GM19468 (cell line): ENCODE measurements around the gene ATP5F1E.
"Not testable (repeated sequence)": the region's sequence is repeated elsewhere in the genome, so short reads cannot be mapped to it uniquely, and the experiment has no call there.

Experiments
- ATAC-seq: cut with Tn5 transposase; IDR thresholded peaks from one replicate; pipeline ENCODE4 v1.9.1; 2021; ENCODE audit warnings: mild to moderate bottlenecking, moderate library complexity, moderate number of reproducible peaks; ENCODE audit not compliant: unreplicated experiment; ENCODE audit errors: extremely low read depth

The ATP5F1E gene

GRCh38 chr20:59044295-59044694, 12.2 kb upstream of the ATP5F1E start:
- ATAC-seq, result no peak

- no peak for ATAC-seq
Observed at GRCh38 chr20:59043698-59044097, 11.6 kb upstream of the ATP5F1E start.

DNA sequence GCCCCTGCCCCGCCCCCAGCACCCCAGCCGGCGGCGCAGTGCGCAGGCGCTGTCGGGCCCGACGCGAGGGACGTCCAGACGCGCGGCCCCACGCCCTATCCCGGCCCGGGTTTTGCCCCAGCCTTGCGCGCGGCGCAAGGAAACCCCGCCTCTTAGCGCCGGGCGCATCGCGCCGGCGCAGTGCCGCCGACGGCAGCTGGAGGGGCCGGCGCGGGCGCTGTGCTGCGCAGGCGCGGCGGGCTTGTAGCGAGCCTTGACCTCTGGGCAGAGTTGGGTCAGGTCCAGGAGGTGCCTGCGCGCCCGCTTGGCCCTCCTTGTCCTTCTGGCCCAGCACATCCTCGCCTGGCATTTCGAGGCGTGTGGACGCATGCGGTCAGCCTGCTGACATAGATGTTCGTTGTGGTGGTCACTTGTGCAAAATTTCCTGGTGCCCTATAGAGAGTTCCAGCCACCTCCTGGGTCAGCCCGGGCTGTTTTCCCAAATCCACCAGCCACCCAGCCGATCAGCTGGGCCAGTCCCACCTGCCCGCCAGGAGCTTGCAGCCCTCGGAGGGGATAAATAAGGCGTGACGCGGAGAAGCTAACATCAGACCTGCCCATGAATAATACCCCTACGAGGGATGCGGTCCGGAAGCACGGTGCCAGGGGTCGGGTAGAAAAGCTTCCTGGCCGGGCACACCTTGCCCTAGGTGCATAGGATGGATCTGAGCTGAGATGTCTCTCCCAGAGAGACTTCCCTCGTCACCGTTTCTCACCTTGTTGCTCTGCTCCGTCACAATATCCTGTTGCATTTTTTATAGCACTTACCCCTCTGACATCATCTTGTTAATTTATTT, 10.9 kb upstream of the ATP5F1E start:
- peak; percentile 90 for ATAC-seq

GRCh38 chr20:59042151-59042795, 10.1 kb upstream of the ATP5F1E start, which contains the start of gene PRELID3B:
Gene PRELID3B, minus strand, starts transcription at chr20:59042786. Its CDS starts 56 bp downstream, at chr20:59042730.
- ATAC-seq, result no peak

DNA sequence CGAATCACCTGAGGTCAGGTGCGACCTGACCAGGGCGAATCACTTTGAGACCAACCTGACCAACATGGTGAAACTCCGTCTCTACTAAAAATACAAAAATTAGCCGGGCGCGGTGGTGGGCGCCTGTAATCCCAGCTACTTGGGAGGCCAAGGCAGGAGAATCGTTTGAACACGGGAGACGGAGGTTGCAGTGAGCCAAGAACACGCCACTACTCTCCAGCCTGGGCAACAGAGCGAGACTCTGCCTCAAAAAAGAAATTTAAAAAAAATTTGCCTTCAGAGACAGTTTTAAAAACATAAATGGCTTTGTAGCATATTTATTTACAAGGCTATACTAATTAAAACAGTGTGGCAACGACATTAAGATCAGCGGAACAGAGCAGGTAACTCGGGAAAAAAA, 9.4 kb upstream of the ATP5F1E start:
- ATAC-seq, result not testable (repeated sequence)

DNA sequence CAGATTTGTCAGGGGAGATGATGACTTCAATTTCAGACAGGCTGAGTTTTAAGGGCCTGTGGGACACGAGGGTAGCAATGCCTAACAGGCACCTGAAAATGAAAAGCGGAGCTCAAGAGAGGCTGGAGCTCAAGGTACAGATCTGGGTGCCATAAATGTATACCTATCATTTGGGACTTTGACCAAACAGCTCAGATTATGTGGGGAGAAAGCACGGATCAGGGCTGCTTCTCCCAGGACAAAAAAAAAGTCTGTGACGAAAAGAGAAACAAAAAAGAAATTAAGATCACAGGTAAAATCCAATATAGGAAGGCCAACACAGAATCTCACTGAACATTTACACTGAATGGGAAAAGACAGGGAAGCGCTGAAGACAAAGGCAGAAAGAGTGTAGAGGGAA, 8.5 kb upstream of the ATP5F1E start:
- no peak for ATAC-seq

GRCh38 chr20:59039233-59039632, 7.1 kb upstream of the ATP5F1E start:
- no peak for ATAC-seq

DNA sequence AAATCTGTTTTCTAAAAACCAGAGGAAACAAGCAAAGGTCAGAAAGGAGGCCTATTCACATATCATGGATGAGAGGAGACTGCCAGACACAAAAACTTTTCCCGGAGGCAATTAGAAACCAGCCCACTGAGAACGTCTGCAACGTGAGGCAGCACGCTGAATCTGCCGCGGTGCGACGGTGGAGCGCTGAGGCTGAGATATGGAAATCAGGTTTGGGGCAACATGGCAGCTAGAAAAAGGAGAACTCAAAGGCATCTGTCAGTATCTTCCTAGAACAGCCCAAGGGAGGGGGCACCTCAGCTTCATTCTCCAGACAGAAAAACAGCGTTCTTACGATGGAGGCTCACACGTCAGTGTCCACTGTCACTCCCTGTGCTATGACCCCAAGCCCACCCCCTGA, 5.3 kb upstream of the ATP5F1E start:
- ATAC-seq, result no peak

- ATAC-seq, result no peak
Observed at GRCh38 chr20:59035381-59035780, 3.2 kb upstream of the ATP5F1E start.

DNA sequence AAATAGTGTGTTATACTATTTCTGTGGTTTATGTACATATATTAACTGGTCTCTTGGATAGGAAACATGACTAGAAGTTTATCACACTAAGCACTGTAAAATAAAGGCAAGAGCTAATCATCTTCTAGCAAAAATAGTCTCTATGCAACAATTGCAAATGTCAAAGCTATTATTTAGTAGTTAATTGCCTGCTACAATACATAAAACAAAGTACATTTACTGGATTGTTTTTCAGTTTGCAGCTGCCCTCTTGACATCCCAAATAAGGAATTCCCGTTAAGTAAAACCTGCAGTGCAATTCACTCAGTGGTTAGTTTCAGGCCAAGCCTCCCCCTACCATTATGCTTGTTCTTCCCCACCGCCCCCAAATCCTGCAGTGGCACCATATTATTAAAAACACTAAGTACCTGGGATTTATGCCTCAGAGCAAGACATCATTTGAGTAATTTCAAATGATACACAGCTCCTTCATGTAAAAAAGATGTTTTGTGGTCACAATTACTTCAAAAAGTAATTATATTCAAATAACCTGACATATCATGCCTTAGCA, 1.6 kb upstream of the ATP5F1E start:
- no peak for ATAC-seq

- ATAC-seq, result no peak
Observed at GRCh38 chr20:59033093-59033492, 958 bp upstream of the ATP5F1E start.

DNA sequence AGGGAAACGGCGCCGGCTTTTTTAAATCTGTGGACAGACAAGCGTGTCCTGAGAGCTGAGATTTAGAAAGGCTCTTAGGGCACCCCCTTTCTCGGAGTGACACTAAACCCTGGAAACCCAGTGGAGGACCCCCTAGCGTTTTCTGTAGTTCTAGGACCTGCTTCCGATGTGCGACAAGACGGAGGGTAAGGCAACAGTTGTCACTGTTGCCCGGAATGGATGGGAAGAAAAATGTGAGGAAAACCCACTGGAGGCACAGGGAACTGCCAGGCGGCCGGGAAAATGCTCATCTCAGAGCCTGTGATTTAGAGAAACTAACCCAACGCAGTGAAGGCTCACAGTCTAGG, 551 bp upstream of the ATP5F1E start:
- ATAC-seq, result peak; percentile 4

DNA sequence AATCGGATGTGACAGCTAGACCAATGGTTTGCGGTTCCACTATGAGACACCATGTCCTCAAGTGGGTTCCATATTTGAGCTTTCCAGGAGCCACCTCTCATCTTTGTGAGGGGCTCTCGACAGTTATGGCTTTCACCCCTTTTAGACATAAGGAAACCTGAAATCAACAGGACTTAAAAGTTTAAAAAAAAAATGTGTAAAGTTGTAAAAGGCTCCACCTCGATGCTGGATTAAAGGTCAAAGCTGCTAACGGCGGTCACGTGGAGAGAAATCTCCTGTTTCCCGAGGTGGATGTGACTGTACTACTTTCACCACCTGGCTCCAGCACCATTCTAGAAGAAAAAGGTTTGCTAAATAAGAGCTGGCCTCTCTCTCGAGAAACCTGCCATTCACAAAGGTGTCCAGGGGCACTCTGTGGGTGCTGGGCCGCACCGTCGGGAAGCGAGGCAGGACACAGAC, 542 bp downstream of the ATP5F1E start:
- ATAC-seq, result no peak

GRCh38 chr20:59030911-59031563, 1.1 kb downstream of the ATP5F1E start:
- no peak for ATAC-seq

- no peak for ATAC-seq
Observed at GRCh38 chr20:59028812-59029211, 3.3 kb downstream of the ATP5F1E start.

DNA sequence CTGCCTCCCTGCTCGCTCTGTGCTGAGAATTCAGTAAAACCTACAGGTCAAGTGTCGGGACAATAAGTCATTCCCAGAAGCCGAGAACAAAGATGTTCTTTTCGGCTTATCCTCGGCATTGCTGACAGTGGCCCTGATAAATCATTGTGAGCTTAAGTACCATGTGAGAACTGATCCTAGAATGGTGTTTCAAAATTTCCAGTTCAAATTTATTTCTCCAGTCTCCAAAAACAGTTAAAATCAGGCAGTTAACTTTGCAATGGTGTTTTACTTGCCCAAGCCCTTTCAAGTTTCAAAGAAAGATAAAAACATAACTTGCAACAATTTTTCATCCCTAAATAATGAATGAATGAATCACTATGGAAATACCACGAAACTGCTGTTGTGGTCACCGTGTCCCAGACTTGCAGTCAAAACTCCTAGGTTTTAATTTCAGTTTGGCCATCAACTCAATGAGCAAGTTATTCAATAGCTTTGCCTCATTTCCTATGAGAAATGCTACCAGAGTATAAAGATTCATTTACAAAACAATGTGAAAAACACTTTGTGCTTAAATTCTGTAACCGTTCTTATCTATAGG, 4.3 kb downstream of the ATP5F1E start:
- no peak for ATAC-seq

DNA sequence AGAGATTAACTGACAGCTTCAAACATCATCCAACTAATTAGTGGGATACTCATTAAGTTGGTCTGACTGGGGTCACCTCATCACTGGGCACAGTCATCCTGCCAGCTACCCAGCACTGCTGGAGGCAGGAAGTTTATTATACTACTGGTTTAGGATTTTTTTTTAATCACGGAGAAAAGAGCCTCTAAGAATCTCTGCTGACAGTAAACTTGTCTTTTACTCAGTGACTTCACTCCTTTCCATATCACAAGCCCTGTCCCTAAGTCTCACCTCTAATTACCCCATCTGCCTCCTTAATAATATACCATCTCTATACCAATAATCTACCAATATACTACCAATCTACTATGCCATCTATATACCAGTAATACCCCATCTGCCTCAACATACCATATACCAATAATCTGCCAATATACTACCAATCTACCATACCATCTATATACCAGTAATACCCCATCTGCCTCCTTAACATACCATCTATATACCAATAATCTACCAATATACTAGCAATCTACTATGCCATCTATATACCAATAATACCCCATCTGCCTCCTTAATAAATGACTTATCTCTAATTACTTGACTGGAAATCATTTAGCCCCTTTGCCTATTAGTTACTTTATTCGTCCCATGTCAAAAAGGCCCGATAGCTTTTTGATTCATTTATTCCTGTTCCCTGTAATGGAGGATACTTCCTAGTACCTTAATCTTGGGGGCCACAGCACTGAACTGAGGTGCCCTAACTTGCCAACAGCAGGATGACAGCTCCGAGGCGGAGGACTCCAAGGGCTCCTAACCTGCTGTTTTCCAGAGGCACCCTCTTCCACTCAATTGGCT, 5.0 kb downstream of the ATP5F1E start:
- ATAC-seq, result no peak

- ATAC-seq, result no peak
Observed at GRCh38 chr20:59025511-59025910, 6.6 kb downstream of the ATP5F1E start.

GRCh38 chr20:59025086-59025485, 7.0 kb downstream of the ATP5F1E start:
- no peak for ATAC-seq

DNA sequence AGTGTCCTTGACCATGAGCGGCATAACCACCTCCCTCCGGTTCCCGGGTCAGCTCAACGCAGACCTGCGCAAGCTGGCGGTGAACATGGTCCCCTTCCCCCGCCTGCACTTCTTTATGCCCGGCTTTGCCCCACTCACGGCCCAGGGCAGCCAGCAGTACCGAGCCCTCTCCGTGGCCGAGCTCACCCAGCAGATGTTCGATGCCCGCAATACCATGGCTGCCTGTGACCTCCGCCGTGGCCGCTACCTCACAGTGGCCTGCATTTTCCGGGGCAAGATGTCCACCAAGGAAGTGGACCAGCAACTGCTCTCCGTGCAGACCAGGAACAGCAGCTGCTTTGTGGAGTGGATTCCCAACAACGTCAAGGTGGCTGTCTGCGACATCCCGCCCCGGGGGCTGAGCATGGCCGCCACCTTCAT, 8.0 kb downstream of the ATP5F1E start:
- no peak for ATAC-seq
